HPDE6-E6E7 (cell line): ENCODE measurements around the gene AP3D1.
"Not testable (repeated sequence)": the region's sequence is repeated elsewhere in the genome, so short reads cannot be mapped to it uniquely, and the experiment has no call there.

Experiments
- DNase-seq: peaks from one replicate; pipeline ENCODE4 v3.0.0; 2011; ENCODE audit warnings: missing footprints; ENCODE audit errors: extremely low spot score

AP3D1 gene

DNA sequence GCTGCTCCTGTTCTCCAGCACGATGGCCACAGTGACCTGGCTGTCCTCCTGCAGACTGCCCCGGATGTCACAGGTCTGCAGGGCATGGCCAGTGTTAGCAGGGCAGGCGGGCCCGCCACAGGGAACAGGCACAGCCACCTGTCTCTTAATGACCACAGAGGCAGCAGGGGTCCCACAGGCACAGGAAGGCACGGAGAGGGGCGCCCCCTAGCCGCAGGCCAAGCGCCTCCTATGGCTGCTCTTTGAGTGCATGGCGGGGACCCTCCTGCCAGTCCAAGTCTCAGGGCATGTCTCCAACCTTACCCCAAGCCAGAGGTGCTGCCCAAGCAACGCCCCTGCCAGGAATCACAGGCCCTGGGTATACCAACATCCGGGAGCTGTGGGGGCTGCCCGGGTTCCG, 40.5 kb downstream of the AP3D1 start:
- DNase-seq, result no peak

- no peak for DNase-seq
These were observed 42.1 kb downstream of the AP3D1 start for GRCh38 chr19:2109046-2109864.

GRCh38 chr19:2108251-2109016, 42.9 kb downstream of the AP3D1 start:
- no peak for DNase-seq

- no peak for DNase-seq
These were observed 48.2 kb downstream of the AP3D1 start for GRCh38 chr19:2103045-2103707.

- DNase-seq, result no peak
These were observed 49.7 kb downstream of the AP3D1 start for GRCh38 chr19:2101417-2102335.

GRCh38 chr19:2100719-2101061, 50.7 kb downstream of the AP3D1 start:
- DNase-seq, result no peak

GRCh38 chr19:2099937-2100718, 51.2 kb downstream of the AP3D1 start:
- DNase-seq, result no peak

GRCh38 chr19:2099054-2099501, 52.3 kb downstream of the AP3D1 start:
- DNase-seq, result no peak

- no peak for DNase-seq
These were observed 53.5 kb downstream of the AP3D1 start for GRCh38 chr19:2097886-2098327.

DNA sequence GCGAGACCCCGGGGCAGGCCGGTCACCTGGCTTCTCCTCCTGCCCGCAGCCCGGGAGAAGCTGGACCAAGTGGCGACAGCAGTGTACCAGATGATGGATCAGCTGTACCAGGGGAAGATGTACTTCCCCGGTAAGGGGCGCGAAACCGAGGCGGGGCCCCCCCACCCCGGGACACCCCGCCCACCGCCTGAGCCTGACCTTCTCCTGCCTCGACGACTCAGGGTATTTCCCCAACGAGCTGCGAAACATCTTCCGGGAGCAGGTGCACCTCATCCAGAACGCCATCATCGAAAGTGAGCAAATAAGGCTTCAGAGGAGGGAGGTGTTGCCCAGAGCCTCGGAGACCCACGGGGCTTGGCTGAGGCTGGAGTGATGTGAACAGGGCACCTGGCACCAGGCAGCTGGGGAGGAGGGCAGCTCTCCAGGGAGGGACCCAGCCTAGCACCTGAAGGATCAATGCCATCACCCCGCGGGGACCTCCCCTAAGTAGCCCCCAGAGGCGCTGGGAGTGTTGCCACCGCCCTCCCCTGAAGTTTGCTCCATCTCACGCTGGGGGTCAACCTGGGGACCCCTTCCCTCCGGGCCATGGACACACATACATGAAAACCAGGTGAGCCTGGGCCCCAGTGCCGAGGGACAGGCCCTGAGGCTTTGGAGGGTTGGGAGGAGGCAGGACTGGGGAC, 54.0 kb downstream of the AP3D1 start:
- no peak for DNase-seq

DNA sequence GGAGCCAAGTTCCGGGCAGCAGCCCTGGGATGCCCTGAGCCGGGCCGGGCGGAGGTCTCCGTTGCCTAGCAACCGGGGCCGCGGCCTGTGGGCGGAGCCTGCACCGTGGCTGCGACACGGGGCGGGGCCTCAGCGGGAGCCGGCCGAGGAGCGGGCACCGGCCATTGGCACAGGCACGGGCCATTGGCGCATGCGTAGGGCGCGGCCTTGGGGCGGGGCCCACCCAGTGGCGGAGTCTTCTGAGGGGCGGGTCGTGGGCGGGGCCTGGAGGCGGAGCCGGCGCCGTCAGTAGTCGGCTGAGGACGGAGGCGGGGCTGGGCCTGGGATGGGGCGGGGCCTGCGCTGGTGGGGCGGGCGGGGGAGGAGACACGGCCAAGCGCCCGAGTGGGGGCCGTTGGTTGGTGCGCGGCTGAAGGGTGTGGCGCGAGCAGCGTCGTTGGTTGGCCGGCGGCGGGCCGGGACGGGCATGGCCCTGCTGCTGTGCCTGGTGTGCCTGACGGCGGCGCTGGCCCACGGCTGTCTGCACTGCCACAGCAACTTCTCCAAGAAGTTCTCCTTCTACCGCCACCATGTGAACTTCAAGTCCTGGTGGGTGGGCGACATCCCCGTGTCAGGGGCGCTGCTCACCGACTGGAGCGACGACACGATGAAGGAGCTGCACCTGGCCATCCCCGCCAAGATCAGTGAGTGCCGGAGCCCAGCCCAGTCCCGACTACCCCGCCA, 54.7 kb downstream of the AP3D1 start, which contains the start of gene IZUMO4:
TSS of gene IZUMO4 (plus strand) at position 436 of the 723 bp plus-strand sequence. CDS start at position 467, 31 bp downstream.
- DNase-seq, result peak; percentile 94

DNA sequence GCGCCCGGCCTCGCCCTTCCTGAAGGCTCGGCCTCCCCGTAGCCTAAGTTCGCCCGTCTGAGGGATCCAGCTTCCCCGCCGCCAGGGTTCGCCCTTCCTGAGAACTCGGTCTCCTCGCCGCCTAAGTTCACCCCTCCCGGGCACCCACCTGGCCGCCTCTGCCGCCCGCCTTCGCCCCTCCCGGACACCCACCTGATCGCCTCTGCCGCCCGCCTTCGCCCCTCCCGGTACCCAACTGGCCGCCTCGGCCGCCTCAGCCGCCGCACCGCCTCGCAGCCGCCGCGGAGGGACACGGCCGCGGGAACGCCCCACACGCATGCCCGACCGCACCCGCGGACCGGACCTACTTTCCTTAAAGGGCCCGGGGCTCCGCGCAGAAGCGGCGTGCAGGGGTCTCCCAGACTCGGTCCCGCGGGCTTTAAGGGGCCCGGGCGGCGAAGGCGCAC, 55.3 kb downstream of the AP3D1 start, which contains the start of gene MOB3A:
TSS of gene MOB3A (minus strand) at position 293 of the 446 bp plus-strand sequence. CDS start 17,766 bp downstream, outside the sequence.
- DNase-seq, result no peak

DNA sequence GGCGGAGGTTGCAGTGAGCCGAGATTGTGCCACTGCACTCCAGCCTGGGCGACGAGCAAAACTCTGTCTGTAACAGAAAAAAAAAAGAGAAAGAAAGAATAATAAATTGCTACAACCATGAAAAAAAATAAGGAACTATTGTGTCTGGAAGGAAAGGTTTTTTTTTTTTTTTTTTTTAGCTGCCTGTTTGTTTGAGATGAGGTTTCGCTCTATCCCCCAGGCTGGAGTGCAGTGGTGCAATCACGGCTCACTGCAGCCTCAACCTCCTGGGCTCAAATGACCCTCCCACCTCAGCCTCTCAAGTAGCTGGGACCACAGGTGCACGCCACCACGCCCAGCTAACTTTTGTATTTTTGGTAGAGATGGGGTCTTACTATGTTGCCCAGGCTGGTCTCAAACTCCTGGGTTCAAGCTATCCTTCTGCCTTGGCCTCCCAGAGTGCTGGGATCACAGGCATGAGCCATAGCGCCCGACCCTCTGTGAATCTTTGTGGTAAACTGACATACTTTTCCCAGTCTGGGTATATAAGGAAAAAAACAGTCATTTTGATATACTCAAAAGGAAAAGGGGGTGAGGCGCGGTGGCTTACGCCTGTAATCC, 59.3 kb downstream of the AP3D1 start:
- not testable (repeated sequence) for DNase-seq

- DNase-seq, result no peak
These were observed 61.7 kb downstream of the AP3D1 start for GRCh38 chr19:2089727-2090053.

- DNase-seq, result peak; percentile 95
These were observed 62.2 kb downstream of the AP3D1 start for GRCh38 chr19:2089001-2089711.

GRCh38 chr19:2087621-2088100, 63.7 kb downstream of the AP3D1 start:
- no peak for DNase-seq

- DNase-seq, result peak; percentile 78
These were observed 64.4 kb downstream of the AP3D1 start for GRCh38 chr19:2086695-2087620.
